ENCODE data around the gene BHLHE23. TPM values are rescaled to one million over a fixed set of nuclear protein-coding genes. Genes with fewer than 3 reads are reported as not detected.

The BHLHE23 gene
- total RNA-seq, 1 donor from 2014 or later, result not detected

DNA sequence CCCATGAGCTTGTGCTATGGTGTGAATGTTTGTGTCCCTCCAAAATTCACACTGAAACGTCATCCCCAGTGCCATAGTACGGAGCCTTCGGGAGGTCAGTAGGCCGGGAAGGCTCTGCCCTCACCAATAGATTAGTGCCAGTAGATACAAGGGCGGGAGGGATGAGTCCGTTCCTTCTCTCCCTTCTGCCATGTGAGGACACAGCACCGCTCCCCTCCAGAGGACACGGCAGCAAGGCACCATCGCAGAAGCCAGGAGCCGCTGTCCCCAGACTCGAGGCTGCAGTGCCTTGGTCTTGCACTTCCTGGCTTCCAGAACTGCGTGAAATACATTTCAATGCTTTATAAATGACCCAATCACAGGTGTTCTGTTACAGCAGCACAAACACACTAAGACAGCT is 39.2 kb upstream of the BHLHE23 start:
- Mint-ChIP-seq H3K36me3 (ENCODE audit: low read depth) (no peaks in the 10 kb centered on the region), H3K27me3 (ENCODE audit: low read depth) (peaks cover 2% of the 10 kb centered on the region), H3K4me3 (no peak overlapping the region), H3K4me1 (no peaks in the 10 kb centered on the region), H3K9me3 (no peaks in the 10 kb centered on the region), H3K27ac (ENCODE audit: unreplicated experiment) (peak overlapping the region; percentile 66)
- TF ChIP-seq, protein P1, sequence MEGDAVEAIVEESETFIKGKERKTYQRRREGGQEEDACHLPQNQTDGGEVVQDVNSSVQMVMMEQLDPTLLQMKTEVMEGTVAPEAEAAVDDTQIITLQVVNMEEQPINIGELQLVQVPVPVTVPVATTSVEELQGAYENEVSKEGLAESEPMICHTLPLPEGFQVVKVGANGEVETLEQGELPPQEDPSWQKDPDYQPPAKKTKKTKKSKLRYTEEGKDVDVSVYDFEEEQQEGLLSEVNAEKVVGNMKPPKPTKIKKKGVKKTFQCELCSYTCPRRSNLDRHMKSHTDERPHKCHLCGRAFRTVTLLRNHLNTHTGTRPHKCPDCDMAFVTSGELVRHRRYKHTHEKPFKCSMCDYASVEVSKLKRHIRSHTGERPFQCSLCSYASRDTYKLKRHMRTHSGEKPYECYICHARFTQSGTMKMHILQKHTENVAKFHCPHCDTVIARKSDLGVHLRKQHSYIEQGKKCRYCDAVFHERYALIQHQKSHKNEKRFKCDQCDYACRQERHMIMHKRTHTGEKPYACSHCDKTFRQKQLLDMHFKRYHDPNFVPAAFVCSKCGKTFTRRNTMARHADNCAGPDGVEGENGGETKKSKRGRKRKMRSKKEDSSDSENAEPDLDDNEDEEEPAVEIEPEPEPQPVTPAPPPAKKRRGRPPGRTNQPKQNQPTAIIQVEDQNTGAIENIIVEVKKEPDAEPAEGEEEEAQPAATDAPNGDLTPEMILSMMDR (conservative IDR thresholded peaks at IDR 0.05), result no peak
- no peak for DNase-seq (ENCODE audit: low read depth, low spot score)

GRCh38 chr20:63045401-63045800 is 38.6 kb upstream of the BHLHE23 start:
- Mint-ChIP-seq H3K4me1 (no peaks in the 10 kb centered on the region), H3K4me3 (no peak overlapping the region), H3K9me3 (no peaks in the 10 kb centered on the region), H3K27ac (ENCODE audit: unreplicated experiment) (no peak overlapping the region), H3K27me3 (ENCODE audit: low read depth) (peaks cover 8% of the 10 kb centered on the region), H3K36me3 (ENCODE audit: low read depth) (no peaks in the 10 kb centered on the region)
- TF ChIP-seq, protein P1 (conservative IDR thresholded peaks at IDR 0.05), result no peak
- no peak for DNase-seq (ENCODE audit: low read depth, low spot score)

GRCh38 chr20:63044605-63045004 is 37.8 kb upstream of the BHLHE23 start:
- Mint-ChIP-seq H3K4me1 (no peaks in the 10 kb centered on the region), H3K36me3 (ENCODE audit: low read depth) (no peaks in the 10 kb centered on the region), H3K27me3 (ENCODE audit: low read depth) (peaks cover 16% of the 10 kb centered on the region), H3K27ac (ENCODE audit: unreplicated experiment) (no peak overlapping the region), H3K4me3 (no peak overlapping the region), H3K9me3 (no peaks in the 10 kb centered on the region)
- no peak for DNase-seq (ENCODE audit: low read depth, low spot score)
- TF ChIP-seq, protein P1 (conservative IDR thresholded peaks at IDR 0.05), result no peak

DNA sequence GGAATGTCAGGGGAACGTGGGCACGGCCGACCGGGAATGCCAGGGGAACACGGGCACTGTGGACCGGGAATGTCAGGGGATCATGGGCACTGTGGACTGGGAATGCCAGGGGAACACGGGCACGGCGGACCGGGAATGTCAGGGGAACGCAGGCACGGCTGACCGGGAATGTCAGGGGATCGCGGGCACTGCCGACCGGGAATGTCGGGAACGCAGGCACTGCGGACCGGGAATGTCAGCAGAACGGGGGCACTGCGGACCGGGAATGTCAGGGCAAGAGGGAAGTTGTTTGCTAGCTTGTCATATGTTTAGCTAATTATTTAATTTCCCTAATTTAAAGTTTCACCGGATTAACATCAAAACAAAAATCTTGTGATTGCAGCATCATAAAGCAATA is 37.4 kb upstream of the BHLHE23 start:
- Mint-ChIP-seq H3K27me3 (ENCODE audit: low read depth) (peaks cover 19% of the 10 kb centered on the region), H3K9me3 (peaks cover 3% of the 10 kb centered on the region), H3K4me1 (no peaks in the 10 kb centered on the region), H3K4me3 (no peak overlapping the region), H3K36me3 (ENCODE audit: low read depth) (no peaks in the 10 kb centered on the region), H3K27ac (ENCODE audit: unreplicated experiment) (no peak overlapping the region)
- TF ChIP-seq, protein P1 (conservative IDR thresholded peaks at IDR 0.05), result no peak
- DNase-seq (ENCODE audit: low read depth, low spot score), result no peak

GRCh38 chr20:63043348-63044203 is 36.8 kb upstream of the BHLHE23 start:
- TF ChIP-seq, protein P1 (conservative IDR thresholded peaks at IDR 0.05), result no peak
- no peak for DNase-seq (ENCODE audit: low read depth, low spot score)
- Mint-ChIP-seq H3K4me1 (no peaks in the 10 kb centered on the region), H3K9me3 (peaks cover 3% of the 10 kb centered on the region), H3K36me3 (ENCODE audit: low read depth) (no peaks in the 10 kb centered on the region), H3K27ac (ENCODE audit: unreplicated experiment) (no peak overlapping the region), H3K4me3 (no peak overlapping the region), H3K27me3 (ENCODE audit: low read depth) (peaks cover 19% of the 10 kb centered on the region)

Measured in neural crest cell (in vitro differentiated cells).